Effector memory CD4-positive, alpha-beta T cell (primary cell): Measurements from ENCODE around the gene KLHL29.

ENCODE experiments used
- DNase-seq, 3 donors: peaks; one replicate each; pipeline ENCODE4 v3.0.0-alpha.2; 2020
- H3K27ac ChIP-seq: 2 replicates; pipeline ENCODE4 v1.7.0; 2013; ENCODE audit warnings: mild to moderate bottlenecking, low read length, moderate library complexity; ENCODE audit not compliant: insufficient read depth, poor library complexity, severe bottlenecking
- H3K27me3 ChIP-seq: replicated peaks from 2 replicates; pipeline ENCODE4 v1.7.0; 2013; ENCODE audit warnings: mild to moderate bottlenecking, low read length; ENCODE audit not compliant: insufficient read depth, control insufficient read depth, poor library complexity, severe bottlenecking
- H3K36me3 ChIP-seq: 2 replicates; pipeline ENCODE4 v1.7.0; 2013; ENCODE audit warnings: mild to moderate bottlenecking, low read length, moderate library complexity; ENCODE audit not compliant: control insufficient read depth, insufficient read depth
- H3K4me1 ChIP-seq: 2 replicates; pipeline ENCODE4 v1.7.0; 2013; ENCODE audit warnings: low read length, mild to moderate bottlenecking; ENCODE audit not compliant: control insufficient read depth, insufficient read depth, poor library complexity, severe bottlenecking
- H3K4me3 ChIP-seq: 2 replicates; pipeline ENCODE4 v1.7.0; 2013; ENCODE audit warnings: low read length, low read depth, mild to moderate bottlenecking; ENCODE audit not compliant: insufficient read depth, poor library complexity, severe bottlenecking
- H3K9me3 ChIP-seq: 2 replicates; pipeline ENCODE4 v1.7.0; 2013; ENCODE audit warnings: mild to moderate bottlenecking, low read length, moderate library complexity; ENCODE audit not compliant: control insufficient read depth

Gene KLHL29

DNA sequence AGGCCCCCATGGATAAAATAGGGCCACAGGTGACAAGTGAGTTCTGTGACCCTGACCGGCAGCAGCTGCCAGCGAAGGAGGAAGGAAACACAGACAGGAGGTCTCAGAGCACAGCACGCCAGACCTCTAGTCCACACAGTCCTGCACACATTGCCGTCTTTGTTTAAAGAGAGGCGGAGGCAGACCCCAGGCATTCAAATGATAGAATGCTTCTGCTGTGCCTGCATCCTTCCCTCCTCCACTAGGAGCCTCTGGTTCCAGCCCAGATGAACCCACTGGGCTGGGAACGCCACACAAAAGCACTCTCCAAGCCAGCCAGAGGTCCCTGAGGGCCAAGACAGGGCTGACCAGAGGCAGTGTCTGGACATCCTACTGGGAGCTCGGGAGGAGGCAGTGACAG is 118.7 kb downstream of the KLHL29 start:
- Histone ChIP-seq H3K27me3 (no peaks in the 10 kb centered on the region), H3K27ac (no peak overlapping the region), H3K36me3 (no peaks in the 10 kb centered on the region), H3K9me3 (no peaks in the 10 kb centered on the region), H3K4me3 (no peak overlapping the region), H3K4me1 (no peaks in the 10 kb centered on the region)
- no peak for DNase-seq

DNA sequence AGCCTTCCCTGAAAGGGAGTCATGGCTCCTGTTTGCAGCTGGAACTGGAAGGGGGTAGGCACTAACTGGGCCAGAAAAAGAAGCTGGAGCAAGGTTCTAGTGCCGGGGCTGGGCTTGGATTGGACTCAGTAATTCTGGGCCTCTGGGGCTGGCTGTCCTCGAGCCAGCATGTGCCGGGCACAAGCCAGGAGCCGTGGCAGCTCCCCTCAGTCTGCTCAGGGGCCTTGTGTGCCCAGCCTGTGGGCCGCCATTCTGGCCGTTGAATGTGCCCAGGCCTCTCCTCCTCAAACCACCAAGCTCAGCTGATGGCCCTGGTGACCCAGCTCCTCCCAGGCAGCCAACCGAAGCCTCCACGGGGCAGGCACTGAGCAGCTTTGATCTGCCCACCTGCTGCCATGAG is 119.6 kb downstream of the KLHL29 start:
- no peak overlapping the region for H3K27ac ChIP-seq
- H3K36me3 ChIP-seq, result no peaks in the 10 kb centered on the region
- H3K9me3 ChIP-seq, result no peaks in the 10 kb centered on the region
- H3K4me1 ChIP-seq, result no peaks in the 10 kb centered on the region
- H3K4me3 ChIP-seq, result no peak overlapping the region
- no peaks in the 10 kb centered on the region for H3K27me3 ChIP-seq
- no peak for DNase-seq

DNA sequence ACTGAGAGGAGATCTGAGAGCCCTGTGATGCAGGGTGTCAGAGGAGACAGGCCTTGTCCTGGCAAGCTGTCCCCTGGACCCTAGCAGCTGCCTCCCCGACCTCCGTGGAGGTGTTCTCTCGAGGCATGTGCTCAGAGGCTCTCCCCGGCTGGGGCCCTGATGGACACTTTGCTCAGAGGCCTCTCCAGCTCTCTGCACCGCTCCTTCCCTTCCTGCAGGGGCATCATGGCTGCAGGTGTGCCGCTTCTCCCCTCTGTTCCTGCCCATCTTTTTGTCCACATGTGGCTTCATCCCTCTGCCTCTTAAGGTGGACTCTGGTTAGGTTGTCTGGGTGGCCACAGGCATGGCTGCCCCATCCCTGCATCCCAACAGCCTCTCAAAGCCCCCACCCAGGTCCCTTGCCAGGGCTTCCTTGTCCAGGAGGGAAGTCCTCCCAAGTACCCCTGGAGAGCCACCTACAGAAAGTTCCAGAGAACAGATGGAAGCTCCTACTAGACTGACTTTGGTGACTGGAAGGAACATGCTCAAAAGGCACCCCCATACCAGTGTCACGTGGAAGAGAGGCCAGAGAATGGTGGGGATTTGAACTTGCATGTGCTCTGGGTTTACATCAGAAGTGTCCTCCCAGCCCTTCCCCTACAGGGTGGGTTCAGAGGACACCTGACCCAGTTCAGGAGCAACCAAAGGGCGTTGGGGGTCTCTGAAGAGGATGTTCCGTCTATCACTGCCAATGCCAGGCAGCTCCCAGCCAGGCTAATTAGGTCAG is 120.4 kb downstream of the KLHL29 start:
- DNase-seq, result no peak
- H3K4me3 ChIP-seq, result no peak overlapping the region
- no peak overlapping the region for H3K27ac ChIP-seq
- H3K4me1 ChIP-seq, result no peaks in the 10 kb centered on the region
- H3K9me3 ChIP-seq, result no peaks in the 10 kb centered on the region
- H3K27me3 ChIP-seq, result no peaks in the 10 kb centered on the region
- H3K36me3 ChIP-seq, result no peaks in the 10 kb centered on the region

DNA sequence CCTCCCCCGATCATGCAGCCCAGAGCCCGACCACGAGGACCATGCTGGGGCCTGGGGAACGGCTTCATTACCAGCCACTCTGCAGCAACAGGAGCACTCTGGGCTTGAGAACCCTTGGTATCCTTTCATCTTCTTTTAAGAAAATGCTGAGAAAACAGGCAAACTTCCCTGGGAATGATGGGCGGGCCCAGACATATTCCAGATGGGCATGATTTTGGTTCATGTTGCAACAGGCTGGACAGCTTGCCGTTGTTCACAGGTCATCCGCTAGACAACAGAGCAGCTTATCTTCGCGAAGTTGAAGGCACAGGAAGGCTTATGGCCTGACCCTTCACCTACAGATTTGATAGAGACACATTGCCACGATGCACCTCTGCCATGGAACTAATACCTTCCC is 121.0 kb downstream of the KLHL29 start:
- H3K27me3 ChIP-seq, result no peaks in the 10 kb centered on the region
- no peaks in the 10 kb centered on the region for H3K9me3 ChIP-seq
- no peaks in the 10 kb centered on the region for H3K4me1 ChIP-seq
- H3K27ac ChIP-seq, result no peak overlapping the region
- no peaks in the 10 kb centered on the region for H3K36me3 ChIP-seq
- H3K4me3 ChIP-seq, result no peak overlapping the region
- DNase-seq, result no peak

DNA sequence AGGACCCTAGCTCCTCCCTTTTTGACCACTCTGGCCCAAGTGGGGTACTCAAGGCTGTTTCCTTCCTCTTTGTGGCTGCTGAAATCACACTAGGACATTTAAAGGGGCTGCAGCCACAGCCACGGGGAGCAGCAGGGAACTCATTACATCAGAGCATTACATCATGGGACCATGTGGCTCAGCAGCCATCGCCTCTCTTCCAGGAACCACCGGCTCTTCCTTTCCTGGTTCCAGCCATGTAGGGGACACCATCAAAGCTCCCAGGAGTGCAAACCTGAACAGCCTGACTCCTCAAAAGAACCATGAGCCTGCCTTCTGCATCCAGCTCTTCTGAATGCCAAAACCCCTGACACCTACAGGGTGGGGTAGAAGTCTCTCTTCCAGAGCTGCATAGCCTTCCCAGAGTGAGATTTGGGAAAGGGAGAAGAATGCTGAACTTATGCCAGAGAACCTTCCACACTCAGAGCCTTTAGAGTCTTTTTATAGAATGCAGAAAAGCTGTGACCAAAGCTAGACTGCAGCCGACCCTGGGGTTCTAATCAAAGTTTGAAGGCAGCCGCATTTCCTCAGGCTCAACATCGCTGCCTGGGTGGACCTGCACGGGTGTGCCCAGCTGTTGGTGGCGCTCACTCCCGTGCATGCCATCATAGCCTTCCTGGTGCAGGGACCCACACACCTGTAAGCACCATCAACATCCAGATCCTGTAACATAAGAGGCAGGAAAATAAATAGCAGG is 121.7 kb downstream of the KLHL29 start:
- no peak for DNase-seq
- Histone ChIP-seq H3K27ac (no peak overlapping the region), H3K4me1 (no peaks in the 10 kb centered on the region), H3K36me3 (no peaks in the 10 kb centered on the region), H3K9me3 (no peaks in the 10 kb centered on the region), H3K4me3 (no peak overlapping the region), H3K27me3 (no peaks in the 10 kb centered on the region)

DNA sequence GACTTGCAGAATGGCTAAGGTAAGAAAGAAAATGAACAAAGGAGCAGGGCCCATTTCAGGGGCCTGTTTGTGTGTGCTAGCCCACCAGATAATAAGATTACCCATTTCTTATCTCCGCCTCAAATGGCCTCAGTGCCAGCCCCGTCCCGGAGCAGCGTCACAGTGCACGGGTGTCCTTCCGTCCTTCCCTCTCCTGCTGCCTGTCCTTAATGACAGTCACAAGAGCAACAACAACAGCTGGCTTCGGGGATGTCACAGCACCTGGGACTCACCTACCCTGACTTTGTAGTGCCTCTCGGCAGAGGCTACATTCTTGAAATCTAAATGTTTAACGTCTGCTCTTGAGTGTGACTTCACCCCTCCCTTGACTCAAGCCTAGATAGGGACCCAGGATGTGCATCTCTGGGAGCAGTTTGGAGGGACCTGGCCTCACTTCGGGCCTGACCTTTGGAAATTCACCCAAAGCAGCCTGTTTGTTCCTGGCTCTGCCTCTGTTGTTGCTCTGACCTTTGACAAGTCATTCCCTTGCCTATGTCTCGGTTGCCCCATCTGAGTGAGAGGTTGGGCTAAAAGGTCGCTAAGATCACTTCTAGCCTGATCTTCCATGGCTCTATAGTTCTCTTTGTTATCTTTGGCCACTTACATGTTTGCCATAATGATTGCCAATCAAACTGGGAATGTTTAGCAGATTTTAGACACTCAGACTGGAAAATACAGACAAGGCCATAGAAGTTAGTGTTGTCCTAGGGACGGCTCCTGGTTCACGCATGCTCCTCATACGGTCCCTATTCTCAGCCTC is 122.5 kb downstream of the KLHL29 start:
- H3K36me3 ChIP-seq, result no peaks in the 10 kb centered on the region
- H3K4me3 ChIP-seq, result no peak overlapping the region
- no peaks in the 10 kb centered on the region for H3K27me3 ChIP-seq
- no peaks in the 10 kb centered on the region for H3K4me1 ChIP-seq
- no peaks in the 10 kb centered on the region for H3K9me3 ChIP-seq
- H3K27ac ChIP-seq, result no peak overlapping the region
- DNase-seq, result no peak

DNA sequence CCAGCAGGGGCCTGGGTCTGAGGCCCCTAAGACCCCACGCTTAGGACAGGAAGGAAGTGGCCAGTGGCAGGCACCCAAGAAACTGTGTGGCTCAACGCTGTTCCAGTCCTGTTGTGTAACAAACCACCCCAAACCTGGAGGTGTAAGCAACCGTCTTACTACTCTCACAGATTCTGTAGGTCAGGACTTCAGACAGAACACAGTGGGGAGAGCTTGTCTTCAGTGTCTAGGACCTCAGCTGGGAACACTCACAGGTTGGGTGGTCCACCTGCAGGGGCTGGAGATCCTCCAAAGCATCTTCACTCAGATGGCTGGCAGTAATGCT is 123.0 kb downstream of the KLHL29 start:
- H3K4me3 ChIP-seq, result no peak overlapping the region

DNA sequence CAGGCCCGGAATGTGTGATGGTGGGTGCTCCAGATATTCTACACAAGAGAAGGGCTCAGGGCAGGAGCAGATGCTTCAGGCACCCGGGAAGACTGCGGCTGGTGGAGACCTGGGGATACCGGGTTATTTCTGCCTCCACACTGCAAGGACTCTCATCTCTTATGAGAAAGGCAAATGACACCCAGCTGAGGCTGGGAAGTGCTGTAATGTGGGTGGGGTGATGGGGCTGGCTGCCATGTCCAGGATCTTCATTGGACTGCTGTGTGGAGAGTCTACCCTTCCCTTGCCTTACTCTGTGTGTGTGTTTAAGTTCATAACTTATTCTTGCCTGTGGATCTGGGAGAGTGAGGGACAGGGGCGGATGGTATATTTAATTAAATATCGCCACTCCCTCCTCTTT is 124.1 kb downstream of the KLHL29 start:
- no peak for DNase-seq
- Histone ChIP-seq H3K4me3 (no peak overlapping the region), H3K27me3 (no peaks in the 10 kb centered on the region), H3K9me3 (no peaks in the 10 kb centered on the region), H3K27ac (no peak overlapping the region), H3K36me3 (no peaks in the 10 kb centered on the region), H3K4me1 (no peaks in the 10 kb centered on the region)

More for the DNA sequence above, 123.0 kb downstream of the KLHL29 start:
- Histone ChIP-seq H3K9me3 (no peaks in the 10 kb centered on the region), H3K36me3 (no peaks in the 10 kb centered on the region), H3K4me1 (no peaks in the 10 kb centered on the region), H3K27me3 (no peaks in the 10 kb centered on the region), H3K27ac (no peak overlapping the region)
- no peak for DNase-seq

DNA sequence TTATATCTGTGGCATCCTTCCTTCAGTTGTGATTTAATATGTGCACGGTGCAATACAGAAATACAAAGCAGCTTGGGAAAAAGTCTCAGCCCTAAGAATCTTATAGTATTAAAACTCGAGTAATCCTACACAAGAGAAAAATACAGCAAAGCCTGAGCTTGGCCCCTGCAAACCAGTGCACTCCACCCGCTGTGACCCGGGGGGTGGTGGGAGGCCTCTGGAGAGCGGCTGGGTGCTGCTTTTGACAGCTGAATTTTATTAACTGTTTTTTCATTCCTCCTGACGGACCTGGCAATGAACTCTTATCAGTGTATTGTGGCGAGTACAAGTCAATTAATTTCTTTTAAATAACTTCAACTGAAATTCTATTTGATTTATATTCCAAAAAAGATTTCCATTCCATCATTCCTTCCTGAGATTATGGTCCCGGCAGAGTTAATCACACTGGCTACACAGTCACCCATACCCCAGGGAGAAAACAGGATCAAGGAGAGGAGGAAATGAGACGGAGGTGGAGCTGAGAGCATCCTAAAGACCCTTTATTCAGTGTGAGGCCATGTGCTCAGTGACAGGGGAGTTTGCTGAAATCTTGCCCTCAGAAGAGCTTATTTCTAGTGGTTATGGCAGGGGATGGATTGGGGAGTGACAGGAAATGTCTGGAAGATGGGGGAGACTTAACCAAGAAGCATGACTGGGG is 124.8 kb downstream of the KLHL29 start:
- Histone ChIP-seq H3K4me1 (no peaks in the 10 kb centered on the region), H3K27ac (no peak overlapping the region), H3K4me3 (no peak overlapping the region), H3K27me3 (no peaks in the 10 kb centered on the region), H3K36me3 (no peaks in the 10 kb centered on the region), H3K9me3 (no peaks in the 10 kb centered on the region)
- no peak for DNase-seq
